ENCODE measurements around the gene HBG1.

DNA sequence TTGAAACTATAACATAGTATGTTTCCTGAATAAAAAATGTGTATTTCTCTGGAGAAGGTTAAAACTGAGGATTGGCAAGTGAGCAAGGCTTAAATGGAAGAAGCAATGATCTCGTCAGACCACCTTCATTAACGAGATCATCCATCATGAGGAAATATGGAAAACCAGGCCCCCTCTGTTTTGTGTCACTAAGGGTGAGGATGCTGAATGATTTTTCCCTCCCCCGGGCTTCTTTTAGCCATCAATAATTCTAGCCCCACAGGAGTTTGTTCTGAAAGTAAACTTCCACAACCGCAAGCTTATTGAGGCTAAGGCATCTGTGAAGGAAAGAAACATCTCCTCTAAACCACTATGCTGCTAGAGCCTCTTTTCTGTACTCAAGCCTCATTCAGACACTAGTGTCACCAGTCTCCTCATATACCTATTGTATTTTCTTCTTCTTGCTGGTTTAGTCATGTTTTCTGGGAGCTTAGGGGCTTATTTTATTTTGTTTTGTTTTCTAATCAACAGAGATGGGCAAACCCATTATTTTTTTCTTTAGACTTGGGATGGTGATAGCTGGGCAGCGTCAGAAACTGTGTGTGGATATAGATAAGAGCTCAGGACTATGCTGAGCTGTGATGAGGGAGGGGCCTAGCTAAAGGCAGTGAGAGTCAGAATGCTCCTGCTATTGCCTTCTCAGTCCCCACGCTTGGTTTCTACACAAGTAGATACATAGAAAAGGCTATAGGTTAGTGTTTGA is 25.9 kb upstream of the HBG1 start:
- TF ChIP-seq CTCF (IDR thresholded peaks at IDR 0.05) (no peak), POLR2A (IDR thresholded peaks at IDR 0.05) (no peak)

Measured in uterus (tissue), 2 donors.